Renal pelvis (tissue), 4 donors: ENCODE measurements around the gene TMPRSS3. TPM values are rescaled to one million over a fixed set of nuclear protein-coding genes. Genes with fewer than 3 reads are reported as not detected.

Source experiments
- DNase-seq: peaks from one replicate; pipeline ENCODE4 v3.0.0-alpha.2; 2013
- polyA plus RNA-seq, 3 donors: library from polyadenylated mRNA; unstranded; fragments of 120-200 nt; gene quantifications; one replicate each; pipeline ENCODE4 v1.2.1, GENCODE V29; 2013; ENCODE audit not compliant: insufficient read length in 3 of 3

TMPRSS3 gene
- polyA plus RNA-seq, 3 donors: 1.3 to 3.4 (median 2.2) TPM

- DNase-seq: no peak
Measured at GRCh38 chr21:42350927-42351426, 44.9 kb downstream of the TMPRSS3 start, which contains the start of gene TFF2. Gene TFF2 (minus strand): TSS chr21:42350994. CDS start chr21:42350957, 37 bp downstream.

DNA sequence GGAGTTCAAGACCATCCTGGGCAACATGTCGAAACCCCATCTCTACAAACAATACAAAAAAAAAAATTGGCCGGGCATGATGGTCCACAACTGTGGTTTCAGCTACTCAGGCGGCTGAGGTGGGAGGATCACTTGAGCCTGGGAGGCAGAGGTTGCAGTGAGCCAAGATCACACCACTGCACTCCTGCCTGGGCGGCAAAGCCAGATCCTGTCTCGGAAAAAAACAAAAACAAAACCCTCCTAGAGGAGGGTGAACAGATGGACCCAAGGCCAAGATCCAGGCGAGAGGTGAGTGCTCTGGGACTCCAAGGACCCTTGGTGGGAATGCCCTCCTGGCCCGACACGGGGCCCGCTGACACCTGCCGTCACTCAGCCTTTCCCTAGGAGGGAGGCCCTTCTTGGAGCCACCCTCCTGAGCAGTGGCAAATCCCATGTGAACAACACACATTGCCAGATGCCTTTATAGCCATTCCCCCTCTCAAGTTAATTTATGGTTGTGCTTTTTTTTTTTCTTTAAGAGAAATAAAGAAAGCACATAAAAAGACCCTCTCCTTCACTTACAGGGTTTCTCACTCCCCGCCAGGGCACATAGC is 45.4 kb downstream of the TMPRSS3 start:
- peak; percentile 29 for DNase-seq

GRCh38 chr21:42349420-42350317 is 46.2 kb downstream of the TMPRSS3 start:
- no peak for DNase-seq

DNA sequence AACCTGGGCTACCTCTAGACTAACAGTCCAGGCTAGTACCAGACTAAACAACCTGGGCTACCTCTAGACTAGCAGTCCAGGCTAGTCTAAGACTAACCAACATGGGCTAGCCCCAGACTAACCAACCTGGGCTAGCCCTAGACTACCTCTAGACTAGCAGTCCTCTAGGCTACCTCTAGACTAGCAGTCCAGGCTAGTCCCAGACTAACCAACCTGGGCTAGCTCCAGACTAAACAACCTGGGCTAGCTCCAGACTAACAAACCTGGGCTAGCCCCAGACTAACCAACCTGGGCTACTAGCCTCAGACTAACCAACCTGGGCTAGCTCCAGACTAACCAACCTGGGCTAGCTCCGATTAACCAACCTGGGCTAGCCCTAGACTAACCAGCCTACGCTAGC is 47.1 kb downstream of the TMPRSS3 start:
- no peak for DNase-seq

DNA sequence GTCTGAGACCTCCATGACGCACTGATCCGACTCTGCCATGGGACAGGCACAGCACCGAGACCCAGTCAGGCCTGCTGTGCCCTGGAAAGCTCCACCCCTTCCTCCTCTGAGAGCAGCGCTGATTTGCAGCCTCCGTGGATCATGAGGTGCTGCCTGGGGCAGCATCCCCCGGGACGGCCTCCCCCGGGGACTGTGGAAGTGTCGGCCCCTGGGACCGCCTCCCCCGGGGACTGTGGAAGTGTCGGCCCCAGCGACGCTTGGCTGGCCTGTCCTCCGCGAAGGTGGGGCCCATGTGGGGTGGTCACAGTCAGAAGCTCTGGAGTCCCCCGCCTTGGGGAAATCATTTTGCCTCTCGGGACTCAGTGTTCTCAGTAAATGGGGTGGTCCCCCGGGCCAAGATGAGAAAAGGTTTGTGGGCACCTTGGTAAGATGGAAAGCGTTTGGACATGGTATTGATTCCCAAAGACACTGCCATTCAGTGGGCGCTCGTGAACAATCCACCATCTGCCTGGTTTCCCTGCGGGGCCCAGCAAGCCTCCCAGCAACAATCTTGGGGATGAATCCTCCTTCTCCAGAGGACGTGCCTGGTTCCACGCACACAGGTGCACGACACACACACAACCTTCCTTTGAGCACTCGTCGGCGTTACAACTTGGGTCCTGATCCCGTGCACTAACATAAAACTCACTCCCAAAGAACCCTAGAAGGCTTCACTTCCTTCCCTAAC is 48.1 kb downstream of the TMPRSS3 start:
- DNase-seq: no peak

DNA sequence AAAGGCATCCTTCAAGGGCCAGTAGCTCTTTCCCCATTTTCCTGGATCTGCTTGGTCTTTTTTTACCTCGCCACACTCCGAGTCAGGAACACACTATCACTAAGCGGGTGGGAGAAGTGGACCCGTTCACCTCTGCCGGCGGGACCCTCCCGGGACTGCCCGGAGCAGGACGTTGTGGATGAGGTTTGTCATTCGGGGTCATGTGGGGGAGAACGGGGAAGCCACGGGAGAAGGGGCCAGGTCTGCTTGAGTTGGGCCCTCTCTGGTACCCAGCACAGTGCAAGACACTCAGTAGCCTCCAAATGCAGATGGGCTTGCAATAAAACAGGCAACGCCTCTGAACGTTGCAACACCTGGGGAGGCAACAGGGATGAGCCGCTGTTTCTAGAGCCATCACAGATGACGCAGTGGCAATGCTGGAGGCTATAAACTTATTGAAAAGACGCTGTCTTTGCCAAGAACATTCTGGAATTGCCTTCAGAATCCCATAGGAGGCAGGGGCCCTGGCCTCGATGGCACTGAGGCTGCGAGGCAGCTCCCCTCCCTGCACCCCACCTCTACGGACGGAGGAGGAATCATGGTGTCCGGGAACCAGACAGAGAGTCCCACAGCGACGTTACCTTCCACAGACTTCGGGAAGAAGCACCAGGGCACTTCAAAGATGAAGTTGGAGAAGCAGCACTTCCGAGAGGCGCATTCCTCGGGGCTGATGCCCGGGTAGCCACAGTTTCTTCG is 48.8 kb downstream of the TMPRSS3 start:
- DNase-seq: no peak

DNA sequence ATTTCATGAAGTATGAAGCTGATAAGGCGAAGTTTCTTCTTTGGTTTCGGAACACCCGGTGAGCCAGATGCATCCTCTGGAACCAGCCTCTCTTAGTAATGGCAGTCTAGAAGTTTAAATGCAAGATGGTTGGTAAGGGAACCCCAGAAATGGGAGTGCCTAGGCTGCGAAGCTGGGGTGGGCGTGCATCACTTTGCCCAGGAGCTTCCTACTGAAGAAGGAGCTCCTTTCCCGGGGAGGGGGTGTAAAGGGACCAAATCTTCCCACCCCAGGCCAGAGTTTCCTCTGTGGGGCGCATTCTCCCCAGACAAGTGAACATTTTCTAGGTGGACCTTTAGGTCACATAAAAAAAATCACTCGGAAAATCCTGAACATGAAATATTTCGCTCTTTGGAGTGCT is 49.4 kb downstream of the TMPRSS3 start:
- no peak for DNase-seq

DNA sequence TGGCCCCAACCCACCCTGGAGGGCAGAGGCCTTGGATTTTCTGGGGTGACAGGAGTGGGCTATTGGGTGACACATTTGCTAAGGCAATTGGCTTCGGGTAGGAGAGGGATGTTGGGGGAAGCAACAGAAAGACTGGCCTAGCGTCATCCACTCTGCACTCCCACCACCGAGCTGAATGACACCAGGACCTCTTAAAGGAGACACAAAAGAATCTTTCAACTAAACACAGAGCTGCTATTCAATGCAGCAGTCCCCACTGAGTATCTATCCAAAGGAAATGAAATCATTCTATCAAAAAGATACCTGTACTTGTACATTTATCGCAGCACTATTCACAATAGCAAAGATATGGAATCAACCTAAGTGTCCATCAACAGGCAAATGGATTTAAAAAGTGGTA is 51.2 kb downstream of the TMPRSS3 start:
- DNase-seq: no peak

GRCh38 chr21:42343963-42344510 is 51.8 kb downstream of the TMPRSS3 start:
- no peak for DNase-seq

DNA sequence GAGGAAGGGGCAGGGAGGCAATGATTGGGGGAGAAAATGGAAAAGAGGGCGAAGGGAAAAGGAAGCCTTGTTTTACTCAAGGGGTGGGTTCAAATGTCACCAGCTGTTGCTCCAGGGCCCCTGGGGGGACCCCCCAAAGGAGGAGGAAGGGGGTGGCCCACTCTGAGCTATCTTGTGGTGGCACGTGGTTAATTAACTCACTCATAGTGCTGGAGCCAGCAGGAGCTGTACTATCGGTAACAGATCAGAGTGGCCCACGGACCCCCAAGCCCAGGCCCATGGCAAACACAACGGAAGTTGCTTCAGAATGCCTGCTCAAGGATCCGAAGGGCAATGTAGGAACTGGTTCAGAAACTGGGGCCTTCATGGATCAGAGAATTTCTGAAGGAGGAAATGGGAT is 52.3 kb downstream of the TMPRSS3 start:
- DNase-seq: no peak

DNA sequence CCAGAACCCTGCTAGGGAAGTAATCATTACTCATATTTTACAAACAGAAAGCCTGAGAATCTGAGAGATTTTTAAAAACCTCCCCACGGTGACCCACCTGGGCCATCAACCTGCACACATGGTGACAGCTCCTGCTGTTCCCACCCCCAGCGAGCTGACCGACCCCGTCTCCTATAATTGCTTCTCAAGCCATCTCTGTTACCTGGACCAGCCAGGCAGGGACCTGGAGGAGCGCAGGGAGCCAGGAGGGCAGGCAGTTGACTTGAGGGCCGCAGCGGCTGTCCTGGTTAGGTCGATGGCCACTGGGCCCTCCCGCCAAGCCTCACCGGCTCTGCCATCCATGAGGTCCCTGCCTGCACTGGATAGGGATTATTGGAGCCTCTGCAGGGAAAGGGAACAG is 52.8 kb downstream of the TMPRSS3 start:
- no peak for DNase-seq

DNA sequence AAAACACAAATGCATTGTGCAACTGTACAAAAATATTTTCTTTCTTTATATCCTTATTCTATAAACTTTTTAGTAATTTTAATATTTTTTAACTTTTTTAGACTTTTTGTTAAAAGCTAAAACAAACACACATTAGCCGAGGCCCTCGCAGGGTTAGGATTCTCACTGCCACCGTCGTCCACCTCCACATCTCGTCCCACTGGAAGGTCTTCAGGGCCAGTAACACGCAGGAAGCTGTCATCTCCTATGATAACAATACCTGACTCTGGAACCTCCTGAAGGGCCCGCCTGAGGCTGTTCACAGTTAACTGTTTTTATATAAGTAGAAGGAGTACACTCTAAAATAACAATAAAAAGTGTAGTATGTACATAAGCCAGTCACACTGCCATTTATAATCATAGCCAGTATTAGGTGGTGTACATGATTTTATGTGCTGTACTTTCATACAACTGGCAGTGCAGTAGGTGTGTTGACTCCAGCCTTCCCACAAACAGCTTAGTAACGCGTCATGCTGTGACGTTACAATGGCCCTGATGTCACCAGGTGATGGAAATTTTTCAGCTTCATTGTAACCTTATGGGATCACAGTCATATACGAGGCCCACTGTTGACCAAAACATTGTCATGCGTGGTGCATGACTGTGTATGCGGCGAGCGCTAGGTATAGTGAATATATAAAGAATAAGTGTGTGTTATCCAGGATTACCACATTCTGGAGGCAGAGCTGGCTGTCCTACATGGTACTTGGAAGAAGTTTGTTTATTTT is 53.9 kb downstream of the TMPRSS3 start:
- DNase-seq: no peak

- DNase-seq: no peak
Measured at GRCh38 chr21:42340187-42341050, 55.4 kb downstream of the TMPRSS3 start.

DNA sequence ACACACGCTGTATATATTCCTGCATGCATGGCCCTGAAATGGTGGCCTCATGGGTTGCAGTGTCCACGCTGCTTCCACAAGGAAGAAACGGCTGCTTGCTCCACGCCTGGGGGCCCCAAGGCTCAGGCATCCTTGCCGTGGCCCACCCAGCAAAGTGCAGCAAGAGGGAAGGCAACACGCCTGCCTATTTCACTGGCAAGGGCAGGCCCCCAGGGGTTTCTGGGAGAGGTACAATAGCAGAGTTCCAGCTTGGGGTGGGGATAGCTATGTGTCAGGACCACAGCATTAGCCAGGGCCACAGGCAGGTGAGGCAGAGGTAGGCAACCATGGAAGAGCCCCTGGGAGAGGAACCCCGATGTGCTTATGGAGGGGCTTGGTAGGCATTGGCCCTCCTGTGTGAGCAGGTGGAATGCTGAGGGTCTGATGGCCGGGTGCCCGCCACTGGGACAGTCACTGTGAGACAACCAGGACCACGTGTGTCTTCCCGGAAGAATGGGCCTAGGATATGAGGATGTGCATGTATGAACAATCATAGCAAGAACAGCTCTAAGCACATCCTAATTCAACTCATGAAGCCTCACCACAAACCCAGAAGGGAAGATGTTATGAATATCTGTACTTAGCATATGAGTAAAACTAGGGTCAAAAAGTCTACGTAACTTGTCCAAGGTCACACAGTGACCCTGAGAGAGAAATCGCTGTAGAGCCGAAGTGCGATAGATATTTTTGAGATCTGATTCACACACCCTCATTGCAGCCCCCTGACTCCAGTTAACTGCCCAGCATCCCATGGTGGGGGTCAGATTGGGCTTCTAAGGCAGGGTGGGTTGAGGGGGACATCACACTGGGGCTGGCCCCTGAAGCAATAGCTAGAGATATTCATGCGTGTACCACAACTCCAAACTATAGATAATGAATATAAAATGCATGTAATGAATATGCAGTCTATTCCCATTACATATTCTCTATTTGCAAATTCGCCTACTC is 56.8 kb downstream of the TMPRSS3 start:
- no peak for DNase-seq

DNA sequence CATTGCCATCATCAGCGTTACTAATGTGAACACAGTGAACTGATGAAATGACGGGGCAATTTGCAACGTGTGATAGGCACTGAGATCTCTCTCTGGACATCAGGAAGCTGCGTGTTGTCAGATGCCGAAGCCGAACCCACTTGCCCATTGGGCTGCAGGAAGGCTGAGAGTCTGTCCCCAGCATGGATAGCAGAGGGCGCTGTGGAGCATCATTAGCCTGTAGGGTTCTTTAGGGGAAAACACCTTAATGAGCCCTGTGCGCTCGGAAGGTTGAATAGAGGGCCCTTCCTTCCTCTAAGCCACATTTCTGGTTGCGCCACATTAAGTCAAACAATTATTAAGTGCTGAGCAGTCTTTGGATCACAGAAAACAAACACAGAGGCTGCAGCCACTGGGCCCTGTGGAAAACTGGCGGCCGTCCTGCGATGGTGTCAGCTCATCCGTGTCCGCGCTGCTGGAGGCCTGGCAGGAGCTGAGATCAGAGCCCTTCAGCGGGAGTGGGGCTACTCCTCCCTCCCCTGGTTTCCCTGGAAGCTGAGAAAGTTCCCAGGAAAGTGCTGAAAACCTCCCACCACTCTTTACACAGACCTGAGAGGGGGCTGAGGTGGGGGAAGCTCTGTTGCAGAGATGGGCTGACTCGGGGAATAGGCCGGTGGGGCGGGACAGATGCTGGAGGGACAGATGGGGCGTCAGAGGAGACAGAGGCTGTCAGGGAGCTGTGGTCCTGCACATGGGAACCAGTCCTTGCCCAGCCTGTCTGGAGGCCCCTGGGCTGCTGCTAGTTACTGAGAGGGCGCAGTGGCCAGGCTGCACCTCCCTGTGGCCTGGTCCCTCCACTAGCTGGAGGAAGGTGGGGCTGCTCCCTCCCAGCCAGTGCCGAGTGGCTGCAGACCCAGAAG is 57.8 kb downstream of the TMPRSS3 start:
- DNase-seq: peak; percentile 88

DNA sequence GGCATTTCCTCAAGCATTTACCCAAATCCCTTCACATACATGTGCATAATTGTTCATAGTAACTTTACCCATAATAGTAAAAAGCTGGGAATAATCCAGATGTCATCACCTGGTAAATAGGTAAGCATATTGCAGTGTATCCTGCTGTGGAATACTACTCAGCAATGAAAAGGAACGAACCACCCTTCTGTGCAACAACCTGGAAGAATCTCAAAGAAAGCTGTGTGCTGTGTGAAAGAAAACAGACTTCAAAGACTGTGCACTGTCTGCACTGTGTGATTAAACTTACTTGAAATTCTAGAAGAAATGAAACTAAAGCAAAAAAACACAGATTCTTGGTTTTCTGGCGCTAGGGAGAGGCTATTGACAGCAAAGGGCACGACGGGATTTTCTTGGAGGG is 58.6 kb downstream of the TMPRSS3 start:
- no peak for DNase-seq

DNA sequence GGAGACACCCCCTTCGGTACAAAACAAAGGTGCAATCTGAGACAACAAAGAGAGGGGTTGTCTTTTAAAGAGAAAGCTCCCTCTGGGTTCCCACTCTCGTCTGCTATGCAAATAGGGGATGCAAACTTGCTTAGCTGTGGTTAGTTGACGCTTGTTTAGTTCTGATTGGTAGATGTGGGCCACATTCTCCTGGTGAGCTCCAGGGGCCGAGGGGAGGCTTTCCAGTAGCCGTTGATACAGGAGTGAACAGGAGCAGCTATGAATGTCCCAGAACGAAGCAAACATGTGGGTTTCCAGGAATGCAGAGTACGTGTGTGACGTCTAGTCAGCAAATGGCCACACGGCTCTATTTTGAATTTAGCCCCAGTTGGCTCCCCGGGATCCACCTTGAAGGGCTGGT is 59.8 kb downstream of the TMPRSS3 start:
- DNase-seq: no peak
